ENCODE measurements around the gene SLC4A1. TPM values are rescaled to one million over a fixed set of nuclear protein-coding genes. Genes with fewer than 3 reads are reported as not detected.
"Not testable (repeated sequence)": the region's sequence is repeated elsewhere in the genome, so short reads cannot be mapped to it uniquely, and the experiment has no call there.

The SLC4A1 gene
- total RNA-seq, 3 donors from 2014 or later, result 0.33 TPM; not detected in 2

- DNase-seq (ENCODE audit: low spot score in 2 of 2), result no peak
- intact Hi-C loops (cut with DNase I; ENCODE audit: low total_unique reads), result no loop called here
- H3K27me3 ChIP-seq, result no peaks in the 10 kb centered on the region
- H3K4me3 ChIP-seq, result no peak overlapping the region
- H3K4me1 ChIP-seq, result no peaks in the 10 kb centered on the region
- no peak overlapping the region for H3K27ac ChIP-seq
- no peaks in the 10 kb centered on the region for H3K36me3 ChIP-seq
- TF ChIP-seq POLR2AphosphoS5 (IDR thresholded peaks at IDR 0.05) (no peak), CTCF (IDR thresholded peaks at IDR 0.05) (no peak), POLR2A (IDR thresholded peaks at IDR 0.05) (no peak)
- no peaks in the 10 kb centered on the region for H3K9me3 ChIP-seq
These were observed 19.8 kb downstream of the SLC4A1 start for GRCh38 chr17:44247876-44248736.

- no peaks in the 10 kb centered on the region for H3K27me3 ChIP-seq
- intact Hi-C loops (cut with DNase I; ENCODE audit: low total_unique reads), result no loop called here
- H3K9me3 ChIP-seq, result no peaks in the 10 kb centered on the region
- no peak for TF ChIP-seq POLR2AphosphoS5 (IDR thresholded peaks at IDR 0.05)
- TF ChIP-seq POLR2A (IDR thresholded peaks at IDR 0.05), result no peak
- TF ChIP-seq CTCF (IDR thresholded peaks at IDR 0.05), result no peak
- no peak overlapping the region for H3K4me3 ChIP-seq
- no peak overlapping the region for H3K27ac ChIP-seq
- DNase-seq (ENCODE audit: low spot score in 2 of 2), result no peak
- H3K4me1 ChIP-seq, result no peaks in the 10 kb centered on the region
- no peaks in the 10 kb centered on the region for H3K36me3 ChIP-seq
These were observed 20.5 kb downstream of the SLC4A1 start for GRCh38 chr17:44247440-44247841.

GRCh38 chr17:44241106-44241624, 26.8 kb downstream of the SLC4A1 start:
- TF ChIP-seq POLR2AphosphoS5 (IDR thresholded peaks at IDR 0.05), result no peak
- TF ChIP-seq POLR2A (IDR thresholded peaks at IDR 0.05), result no peak
- no peaks in the 10 kb centered on the region for H3K4me1 ChIP-seq
- no peaks in the 10 kb centered on the region for H3K9me3 ChIP-seq
- H3K36me3 ChIP-seq, result no peaks in the 10 kb centered on the region
- DNase-seq (ENCODE audit: low spot score in 2 of 2), result no peak
- no peak overlapping the region for H3K4me3 ChIP-seq
- H3K27ac ChIP-seq, result no peak overlapping the region
- no peaks in the 10 kb centered on the region for H3K27me3 ChIP-seq
- intact Hi-C loops (cut with DNase I; ENCODE audit: low total_unique reads), result no loop called here

- DNase-seq (ENCODE audit: low spot score in 2 of 2); intact Hi-C loops (cut with DNase I; ENCODE audit: low total_unique reads); H3K27me3 ChIP-seq; H3K36me3 ChIP-seq; H3K4me3 ChIP-seq; H3K9me3 ChIP-seq; H3K4me1 ChIP-seq; H3K27ac ChIP-seq: not testable (repeated sequence)
These were observed 30.0 kb downstream of the SLC4A1 start for GRCh38 chr17:44237886-44238285.

- no peak overlapping the region for H3K27ac ChIP-seq
- H3K36me3 ChIP-seq, result no peaks in the 10 kb centered on the region
- TF ChIP-seq POLR2AphosphoS5 (IDR thresholded peaks at IDR 0.05) (no peak), POLR2A (IDR thresholded peaks at IDR 0.05) (no peak), CTCF (IDR thresholded peaks at IDR 0.05) (no peak)
- intact Hi-C loops (cut with DNase I; ENCODE audit: low total_unique reads), result no loop called here
- H3K27me3 ChIP-seq, result no peaks in the 10 kb centered on the region
- no peaks in the 10 kb centered on the region for H3K4me1 ChIP-seq
- no peak overlapping the region for H3K4me3 ChIP-seq
- no peaks in the 10 kb centered on the region for H3K9me3 ChIP-seq
- no peak for DNase-seq (ENCODE audit: low spot score in 2 of 2)
These were observed 31.4 kb downstream of the SLC4A1 start for GRCh38 chr17:44236444-44236991.

GRCh38 chr17:44235583-44235936, 32.4 kb downstream of the SLC4A1 start:
- no peak for DNase-seq (ENCODE audit: low spot score in 2 of 2)

More at GRCh38 chr17:44235583-44235936, 32.4 kb downstream of the SLC4A1 start:
- Histone ChIP-seq H3K4me1 (no peaks in the 10 kb centered on the region), H3K27ac (no peak overlapping the region), H3K27me3 (no peaks in the 10 kb centered on the region), H3K9me3 (no peaks in the 10 kb centered on the region), H3K36me3 (no peaks in the 10 kb centered on the region), H3K4me3 (no peak overlapping the region)
- TF ChIP-seq CTCF (IDR thresholded peaks at IDR 0.05), result no peak
- no peak for TF ChIP-seq POLR2A (IDR thresholded peaks at IDR 0.05)
- TF ChIP-seq POLR2AphosphoS5 (IDR thresholded peaks at IDR 0.05), result no peak
- intact Hi-C loops (cut with DNase I; ENCODE audit: low total_unique reads), result no loop called here

Data from breast epithelium (tissue), 4 donors.